ENCODE results near the gene ASL.
"Not testable (repeated sequence)": the region's sequence is repeated elsewhere in the genome, so short reads cannot be mapped to it uniquely, and the experiment has no call there.

ASL gene

DNA sequence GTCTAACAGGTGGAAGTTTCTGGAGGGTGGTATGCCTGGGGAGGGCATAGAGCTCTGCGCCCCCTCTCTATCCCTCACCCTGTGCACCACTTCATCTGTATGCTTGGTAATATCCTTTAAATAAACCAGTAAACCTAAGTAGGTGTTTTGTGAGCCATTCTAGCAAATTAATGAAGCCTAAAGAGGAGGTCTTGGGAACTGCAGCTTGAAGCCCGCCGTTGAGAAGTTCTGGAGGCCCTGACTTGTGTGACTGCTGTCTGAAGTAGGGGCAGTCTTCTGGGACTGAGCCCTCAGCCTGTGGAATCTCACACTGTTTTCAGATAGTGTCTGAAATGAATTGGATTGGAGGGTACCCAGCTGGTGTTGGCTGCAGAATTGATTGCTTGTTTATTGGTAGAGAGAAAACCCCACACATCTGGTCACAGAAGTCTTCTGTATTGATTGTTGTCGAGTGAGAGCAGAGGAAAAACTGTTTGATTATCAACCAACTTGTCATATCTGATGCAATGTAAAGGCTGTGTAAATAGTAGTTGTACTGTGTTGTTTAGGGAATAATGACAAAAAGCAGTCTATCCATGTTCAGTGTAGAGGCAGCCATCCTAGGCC, 43.7 kb downstream of the ASL start:
- DNase-seq = no peak

GRCh38 chr7:66123175-66123528, 47.5 kb downstream of the ASL start:
- DNase-seq = no peak

- DNase-seq = not testable (repeated sequence)
Observed at GRCh38 chr7:66124569-66124861, 48.9 kb downstream of the ASL start.

GRCh38 chr7:66125052-66125694, 49.6 kb downstream of the ASL start:
- no peak for DNase-seq

GRCh38 chr7:66125781-66126352, 50.2 kb downstream of the ASL start:
- DNase-seq = not testable (repeated sequence)

DNA sequence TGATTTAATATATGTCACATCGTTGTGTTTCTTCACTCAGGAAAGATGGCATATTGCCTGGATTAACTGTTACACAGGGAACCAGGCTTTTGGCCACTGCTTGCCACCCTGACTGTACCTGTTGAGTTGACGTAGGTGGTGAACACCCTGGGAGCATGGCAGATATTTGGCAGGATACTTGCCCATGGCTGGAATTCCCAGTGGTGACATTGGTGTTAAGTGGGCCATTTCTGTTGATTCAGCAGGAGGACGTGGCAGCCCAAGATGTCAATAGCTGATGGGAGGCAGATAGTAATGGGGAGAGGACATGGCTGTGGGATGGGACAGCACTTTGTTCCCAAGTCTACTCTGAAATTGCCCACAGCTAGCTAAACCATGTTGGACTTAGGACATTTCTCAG, 51.6 kb downstream of the ASL start:
- DNase-seq = not testable (repeated sequence)

DNA sequence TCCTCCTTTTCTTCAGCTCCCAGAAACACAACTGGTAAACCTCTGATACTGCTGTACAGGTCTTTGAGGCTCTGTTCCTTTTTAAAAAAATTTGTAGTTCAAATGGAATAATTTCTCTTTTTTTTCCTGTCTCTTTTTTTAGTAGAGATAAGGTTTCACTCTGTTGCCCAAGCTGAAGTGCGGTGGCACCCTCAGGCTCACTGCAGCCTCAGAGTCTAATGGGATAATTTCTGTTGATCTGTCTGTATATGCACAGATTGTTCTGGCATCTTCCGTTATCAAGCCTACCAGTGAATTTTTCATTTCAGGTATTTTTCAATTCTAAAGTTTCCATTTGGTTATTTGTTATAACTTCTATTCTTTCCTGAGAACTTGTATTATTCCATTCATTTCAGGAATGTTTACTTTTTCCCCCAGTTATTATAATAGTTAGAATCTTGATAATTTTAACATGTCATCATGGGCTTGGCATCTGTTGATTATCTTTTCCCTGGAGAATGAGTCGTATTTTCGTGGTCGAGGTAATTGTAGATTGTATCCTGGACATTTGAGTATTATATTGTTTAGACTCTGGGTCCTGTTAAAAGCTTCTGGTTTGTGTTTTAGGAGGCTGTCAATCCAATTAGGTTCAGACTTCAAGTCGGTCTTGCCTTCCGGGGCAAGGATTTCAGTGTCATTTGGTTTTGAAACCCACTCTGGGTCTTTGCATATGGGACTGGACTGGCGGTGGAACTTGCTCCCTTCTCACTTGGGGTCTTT, 63.6 kb downstream of the ASL start:
- no peak for DNase-seq

- no peak for DNase-seq
Observed at GRCh38 chr7:66140924-66141323, 65.3 kb downstream of the ASL start.

- DNase-seq = no peak
Observed at GRCh38 chr7:66142334-66142733, 66.7 kb downstream of the ASL start.

DNA sequence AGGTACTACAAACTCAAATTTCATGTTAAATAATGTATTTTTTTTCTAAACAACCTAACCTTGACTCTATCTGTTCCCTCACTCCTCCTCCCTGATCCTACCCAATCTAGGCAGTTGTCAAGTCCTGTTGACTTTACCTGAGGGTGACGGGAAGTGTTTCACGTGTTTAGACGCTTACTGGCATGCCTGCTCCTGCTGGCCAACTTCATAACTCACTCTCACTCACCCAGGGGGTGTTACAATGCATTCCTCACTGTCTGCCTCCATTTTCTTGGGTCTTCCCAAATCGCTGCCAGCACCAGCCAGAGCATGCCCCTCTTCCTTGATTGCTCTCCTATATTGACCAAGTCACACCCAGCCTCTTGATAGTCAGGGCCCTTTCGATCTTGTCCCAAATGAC, 67.4 kb downstream of the ASL start:
- DNase-seq = no peak
